PFSK-1 (cell line): Measurements from ENCODE around the gene GZMA.

Source experiments
- FOXP2 ChIP-seq: optimal IDR thresholded peaks from 2 replicates; pipeline ENCODE3; 2011; ENCODE audit warnings: borderline replicate concordance, control low read depth, inconsistent platforms; ENCODE audit not compliant: insufficient read depth; ENCODE audit errors: extremely low read length, extremely low read depth
- POLR2AphosphoS5 ChIP-seq: IDR thresholded peaks from 2 replicates; pipeline ENCODE4 v1.6.1; 2012; ENCODE audit warnings: low read depth, mild to moderate bottlenecking, control low read depth, low read length, moderate library complexity
- SIN3A ChIP-seq: IDR thresholded peaks from 2 replicates; pipeline ENCODE4 v1.6.1; 2012; ENCODE audit warnings: mild to moderate bottlenecking, low read length, moderate library complexity, borderline replicate concordance; ENCODE audit not compliant: insufficient read depth
- TF ChIP-seq, protein P1 (sequence below), 2 experiments: IDR thresholded peaks; 2 replicates each; pipeline versions ENCODE4 v1.6.1 to v1.8.0; 2011 to 2012; ENCODE audit warnings: low read depth in 2 of 2, low read length in 2 of 2, control low read depth in 1 of 2, inconsistent platforms in 1 of 2, mild to moderate bottlenecking in 1 of 2, moderate library complexity in 1 of 2; ENCODE audit not compliant: insufficient read depth in 1 of 2

DNA sequence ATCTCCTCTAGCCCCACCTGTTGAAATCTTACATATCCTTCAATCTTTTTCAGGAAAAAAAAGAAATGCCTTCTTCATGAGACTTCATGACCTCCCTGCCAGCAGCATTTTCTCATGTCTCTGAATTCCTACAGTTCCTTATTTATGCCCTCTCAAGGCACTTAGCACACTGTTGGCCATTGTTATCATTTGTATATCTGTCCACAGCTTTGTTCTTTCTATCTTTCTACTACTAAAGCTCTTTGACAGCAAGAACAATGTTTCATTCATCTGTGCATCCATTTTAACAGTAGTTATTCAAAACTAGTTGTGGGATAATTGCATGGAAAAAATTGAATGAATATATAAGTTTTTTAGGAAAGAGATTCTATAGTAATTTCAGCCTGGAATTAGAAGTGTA, 20.9 kb upstream of the GZMA start:
- no peak for TF ChIP-seq SIN3A
- TF ChIP-seq POLR2AphosphoS5 = no peak
- TF ChIP-seq FOXP2 = no peak
- TF ChIP-seq, protein P1, sequence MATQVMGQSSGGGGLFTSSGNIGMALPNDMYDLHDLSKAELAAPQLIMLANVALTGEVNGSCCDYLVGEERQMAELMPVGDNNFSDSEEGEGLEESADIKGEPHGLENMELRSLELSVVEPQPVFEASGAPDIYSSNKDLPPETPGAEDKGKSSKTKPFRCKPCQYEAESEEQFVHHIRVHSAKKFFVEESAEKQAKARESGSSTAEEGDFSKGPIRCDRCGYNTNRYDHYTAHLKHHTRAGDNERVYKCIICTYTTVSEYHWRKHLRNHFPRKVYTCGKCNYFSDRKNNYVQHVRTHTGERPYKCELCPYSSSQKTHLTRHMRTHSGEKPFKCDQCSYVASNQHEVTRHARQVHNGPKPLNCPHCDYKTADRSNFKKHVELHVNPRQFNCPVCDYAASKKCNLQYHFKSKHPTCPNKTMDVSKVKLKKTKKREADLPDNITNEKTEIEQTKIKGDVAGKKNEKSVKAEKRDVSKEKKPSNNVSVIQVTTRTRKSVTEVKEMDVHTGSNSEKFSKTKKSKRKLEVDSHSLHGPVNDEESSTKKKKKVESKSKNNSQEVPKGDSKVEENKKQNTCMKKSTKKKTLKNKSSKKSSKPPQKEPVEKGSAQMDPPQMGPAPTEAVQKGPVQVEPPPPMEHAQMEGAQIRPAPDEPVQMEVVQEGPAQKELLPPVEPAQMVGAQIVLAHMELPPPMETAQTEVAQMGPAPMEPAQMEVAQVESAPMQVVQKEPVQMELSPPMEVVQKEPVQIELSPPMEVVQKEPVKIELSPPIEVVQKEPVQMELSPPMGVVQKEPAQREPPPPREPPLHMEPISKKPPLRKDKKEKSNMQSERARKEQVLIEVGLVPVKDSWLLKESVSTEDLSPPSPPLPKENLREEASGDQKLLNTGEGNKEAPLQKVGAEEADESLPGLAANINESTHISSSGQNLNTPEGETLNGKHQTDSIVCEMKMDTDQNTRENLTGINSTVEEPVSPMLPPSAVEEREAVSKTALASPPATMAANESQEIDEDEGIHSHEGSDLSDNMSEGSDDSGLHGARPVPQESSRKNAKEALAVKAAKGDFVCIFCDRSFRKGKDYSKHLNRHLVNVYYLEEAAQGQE (IDR thresholded peaks at IDR 0.05; ENCODE audit: insufficient read depth in 1 of 2, low read depth in 2 of 2, low read length in 2 of 2) = no peak
